ENCODE data around the gene IMMP1L. TPM values are rescaled to one million over a fixed set of nuclear protein-coding genes. Genes with fewer than 3 reads are reported as not detected.

Gene IMMP1L
- total and polyA plus RNA-seq, 10 of the 15 experiments (the other 5 are each of a cell fraction or from before 2014, with no cell fraction given), result 29.4 to 145 (median 85.8) TPM

DNA sequence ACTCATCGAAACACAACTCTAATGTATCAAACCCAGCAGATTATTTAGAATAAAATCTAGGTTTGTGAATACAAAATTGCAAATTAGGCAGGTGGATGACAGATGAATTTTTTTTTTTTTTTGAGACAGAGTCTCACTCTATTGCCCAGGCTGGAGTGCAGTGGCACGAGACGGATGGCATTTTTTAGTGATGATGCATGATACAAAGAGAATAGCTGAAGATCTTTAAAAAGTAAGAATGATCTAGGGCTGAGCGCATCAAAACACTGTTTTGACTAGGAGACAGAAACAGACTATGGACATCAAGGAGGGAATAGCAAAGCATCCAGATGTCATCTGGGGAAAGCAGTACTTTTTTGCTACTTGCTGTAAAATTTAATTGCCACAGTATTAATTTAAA is 63.8 kb downstream of the IMMP1L start:
- H3K9ac ChIP-seq (ENCODE audit: control insufficient read depth, insufficient read depth, low read length), result no peak overlapping the region
- H4K20me1 ChIP-seq (ENCODE audit: control insufficient read depth, insufficient read depth), result no peaks in the 10 kb centered on the region
- peaks cover 0 to 4% of the 10 kb centered on the region in 2 experiments; a peak in 1 of 4 replicates for H3K36me3 ChIP-seq (ENCODE audit: control insufficient read depth in 2 of 2, insufficient read depth in 2 of 2, low read length in 1 of 2)
- H3K4me3 ChIP-seq, result no peak overlapping the region
- no peaks in the 10 kb centered on the region for H3K4me1 ChIP-seq (ENCODE audit: control insufficient read depth, insufficient read depth, low read length)
- ChIA-PET SMC1A (ENCODE audit: uncharacterized antibody, unreplicated experiment) (no interaction called here), RAD21 (ENCODE audit: unreplicated experiment) (no interaction called here), CTCF (no interaction called here), POLR2A (no interaction called here)
- no peak overlapping the region for H2AFZ ChIP-seq (ENCODE audit: control insufficient read depth, low read depth, low read length)
- H3K4me2 ChIP-seq (ENCODE audit: control insufficient read depth, insufficient read depth), result no peak overlapping the region
- intact Hi-C loops (cut with micrococcal nuclease; ENCODE audit: unreplicated experiment) (no loop called here), in situ Hi-C loops (cut with MboI) (no loop called here)
- FAIRE-seq (no peak), ATAC-seq (no peak), DNase-seq (ENCODE audit: low read depth, low spot score) (no peak)
- no peak overlapping the region for H3K27ac ChIP-seq (ENCODE audit: control insufficient read depth, insufficient read depth)
- H3K79me2 ChIP-seq (ENCODE audit: control insufficient read depth, insufficient read depth, low read length), result no peaks in the 10 kb centered on the region
- BruUV-seq (replicated peaks), result no TSS peak
- TF ChIP-seq IKZF1 (conservative IDR thresholded peaks at IDR 0.05), result no peak
- TF ChIP-seq, protein P1, sequence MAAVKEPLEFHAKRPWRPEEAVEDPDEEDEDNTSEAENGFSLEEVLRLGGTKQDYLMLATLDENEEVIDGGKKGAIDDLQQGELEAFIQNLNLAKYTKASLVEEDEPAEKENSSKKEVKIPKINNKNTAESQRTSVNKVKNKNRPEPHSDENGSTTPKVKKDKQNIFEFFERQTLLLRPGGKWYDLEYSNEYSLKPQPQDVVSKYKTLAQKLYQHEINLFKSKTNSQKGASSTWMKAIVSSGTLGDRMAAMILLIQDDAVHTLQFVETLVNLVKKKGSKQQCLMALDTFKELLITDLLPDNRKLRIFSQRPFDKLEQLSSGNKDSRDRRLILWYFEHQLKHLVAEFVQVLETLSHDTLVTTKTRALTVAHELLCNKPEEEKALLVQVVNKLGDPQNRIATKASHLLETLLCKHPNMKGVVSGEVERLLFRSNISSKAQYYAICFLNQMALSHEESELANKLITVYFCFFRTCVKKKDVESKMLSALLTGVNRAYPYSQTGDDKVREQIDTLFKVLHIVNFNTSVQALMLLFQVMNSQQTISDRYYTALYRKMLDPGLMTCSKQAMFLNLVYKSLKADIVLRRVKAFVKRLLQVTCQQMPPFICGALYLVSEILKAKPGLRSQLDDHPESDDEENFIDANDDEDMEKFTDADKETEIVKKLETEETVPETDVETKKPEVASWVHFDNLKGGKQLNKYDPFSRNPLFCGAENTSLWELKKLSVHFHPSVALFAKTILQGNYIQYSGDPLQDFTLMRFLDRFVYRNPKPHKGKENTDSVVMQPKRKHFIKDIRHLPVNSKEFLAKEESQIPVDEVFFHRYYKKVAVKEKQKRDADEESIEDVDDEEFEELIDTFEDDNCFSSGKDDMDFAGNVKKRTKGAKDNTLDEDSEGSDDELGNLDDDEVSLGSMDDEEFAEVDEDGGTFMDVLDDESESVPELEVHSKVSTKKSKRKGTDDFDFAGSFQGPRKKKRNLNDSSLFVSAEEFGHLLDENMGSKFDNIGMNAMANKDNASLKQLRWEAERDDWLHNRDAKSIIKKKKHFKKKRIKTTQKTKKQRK (IDR thresholded peaks at IDR 0.05; ENCODE audit: low read depth, low read length), result no peak
- no peak for TF ChIP-seq SREBF1 (IDR thresholded peaks at IDR 0.05; ENCODE audit: low read length)
- TF ChIP-seq, protein P2, sequence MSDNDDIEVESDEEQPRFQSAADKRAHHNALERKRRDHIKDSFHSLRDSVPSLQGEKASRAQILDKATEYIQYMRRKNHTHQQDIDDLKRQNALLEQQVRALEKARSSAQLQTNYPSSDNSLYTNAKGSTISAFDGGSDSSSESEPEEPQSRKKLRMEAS (IDR thresholded peaks at IDR 0.05; ENCODE audit: low read depth, low read length), result no peak
- TF ChIP-seq NR2C2 (IDR thresholded peaks at IDR 0.05; ENCODE audit: borderline replicate concordance, control insufficient read depth, insufficient read length, low read depth), result no peak
- no peak for TF ChIP-seq SRF (IDR thresholded peaks at IDR 0.05; ENCODE audit: low read depth in 2 of 2, low read length in 2 of 2)
- no peak for TF ChIP-seq CBFB (IDR thresholded peaks at IDR 0.05; ENCODE audit: low read depth)
- TF ChIP-seq CEBPB (IDR thresholded peaks at IDR 0.05; ENCODE audit: borderline replicate concordance in 1 of 2, low read depth in 2 of 2, low read length in 2 of 2), result no peak
- TF ChIP-seq KDM1A (IDR thresholded peaks at IDR 0.05; ENCODE audit: borderline replicate concordance), result no peak
- no peak for TF ChIP-seq NRF1 (conservative IDR thresholded peaks at IDR 0.05; ENCODE audit: low read depth, low read length)
- TF ChIP-seq NFYA (IDR thresholded peaks at IDR 0.05; ENCODE audit: borderline replicate concordance, low read depth, low read length), result no peak
- TF ChIP-seq YBX1 (IDR thresholded peaks at IDR 0.05), result no peak
- TF ChIP-seq RUNX3 (IDR thresholded peaks at IDR 0.05; ENCODE audit: low read length), result no peak
- no peak for TF ChIP-seq ZNF592 (IDR thresholded peaks at IDR 0.05)
- H3K27me3 ChIP-seq (replicated peaks in 1 of 2; ENCODE audit: control insufficient read depth in 2 of 2, insufficient read depth in 2 of 2, low read length in 1 of 2), result no peaks in the 10 kb centered on the region
- WGBS (ENCODE audit: insufficient coverage, insufficient replicate concordance, low lambda C conversion rate, missing lambda C conversion rate), result 94% methylated on average over 4 of the region's 4 CpGs
- H3K9me3 ChIP-seq (replicated peaks; ENCODE audit: control insufficient read depth, insufficient read depth, low read length), result no peaks in the 10 kb centered on the region

Measured in GM12878 (cell line).